SU-DHL-6 (cell line): ENCODE measurements around the gene CACNG3.
"Not testable (repeated sequence)": the region's sequence is repeated elsewhere in the genome, so short reads cannot be mapped to it uniquely, and the experiment has no call there.

Experiments
- H2AFZ ChIP-seq: fragments of 200-600 bp; sonication (generic); 2 replicates; pipeline ENCODE4 v1.6.1; 2014; ENCODE audit warnings: low read depth, mild to moderate bottlenecking, moderate library complexity, mixed read lengths, antibody characterized with exemption, low read length; ENCODE audit not compliant: severe bottlenecking
- H3F3A ChIP-seq: fragments of 200-600 bp; shearing (Covaris generic); 2 replicates; pipeline ENCODE4 v1.6.0; 2016; ENCODE audit warnings: antibody characterized with exemption, mild to moderate bottlenecking; ENCODE audit not compliant: insufficient read depth
- H3K27ac ChIP-seq: fragments of 200-600 bp; sonication (generic); 2 replicates; pipeline ENCODE4 v1.5.1; 2016; ENCODE audit warnings: low read depth, mild to moderate bottlenecking, low read length, moderate library complexity, mixed read lengths
- H3K27me3 ChIP-seq: fragments of 200-600 bp; sonication (generic), shearing (Covaris generic); 2 replicates; pipeline ENCODE4 v1.6.0; 2014; ENCODE audit warnings: mild to moderate bottlenecking, low read length
- H3K36me3 ChIP-seq: fragments of 200-600 bp; sonication (generic); 2 replicates; pipeline ENCODE4 v1.6.1; 2014; ENCODE audit warnings: mild to moderate bottlenecking, low read length, mixed read lengths
- H3K4me2 ChIP-seq: fragments of 300-600, 200-600 bp; shearing (Covaris generic), sonication (generic); 2 replicates; pipeline ENCODE4 v1.6.0; 2014; ENCODE audit warnings: low read length, low read depth, mild to moderate bottlenecking; ENCODE audit not compliant: poor library complexity, severe bottlenecking
- H3K4me3 ChIP-seq: fragments of 200-600 bp; sonication (generic); 2 replicates; pipeline ENCODE4 v1.5.1; 2014; ENCODE audit warnings: antibody characterized with exemption, low read length, mild to moderate bottlenecking, mixed read lengths; ENCODE audit not compliant: insufficient read depth, poor library complexity, severe bottlenecking
- H3K79me2 ChIP-seq: fragments of 200-600 bp; sonication (generic); 2 replicates; pipeline ENCODE4 v1.6.1; 2014; ENCODE audit warnings: mild to moderate bottlenecking, low read length, moderate library complexity; ENCODE audit not compliant: insufficient read depth
- H3K9ac ChIP-seq: fragments of 200-600 bp; sonication (generic); 2 replicates; pipeline ENCODE4 v1.7.0; 2014; ENCODE audit warnings: mild to moderate bottlenecking, low read length
- H3K9me2 ChIP-seq: fragments of 200-600 bp; sonication (generic); replicated peaks from 2 replicates; pipeline ENCODE4 v1.6.1; 2014; ENCODE audit warnings: low read length; ENCODE audit not compliant: insufficient read depth
- H3K9me3 ChIP-seq: fragments of 200-600 bp; sonication (generic); 2 replicates; pipeline ENCODE4 v1.6.1; 2014; ENCODE audit warnings: low read length, mixed read lengths; ENCODE audit not compliant: insufficient read depth
- H4K20me1 ChIP-seq: fragments of 200-600 bp; sonication (generic); 2 replicates; pipeline ENCODE4 v1.6.1; 2014; ENCODE audit warnings: low read depth, mild to moderate bottlenecking, antibody characterized with exemption, low read length, moderate library complexity, mixed read lengths
- EZH2phosphoT487 ChIP-seq: fragments of 200-600 bp; sonication (generic), shearing (Covaris generic); conservative IDR thresholded peaks from 2 replicates; pipeline ENCODE4 v1.6.1; 2018; ENCODE audit warnings: mild to moderate bottlenecking, antibody characterized with exemption, low read length, moderate library complexity, mixed read lengths
- TF ChIP-seq, protein P1 (sequence below): fragments of 200-600 bp; sonication (generic); IDR thresholded peaks from one replicate; pipeline ENCODE4 v1.5.1; 2017; ENCODE audit warnings: antibody characterized with exemption, mild to moderate bottlenecking, low read length, moderate library complexity; ENCODE audit not compliant: insufficient read depth, poor library complexity, severe bottlenecking

The CACNG3 gene

GRCh38 chr16:24294131-24294530 is 38.0 kb downstream of the CACNG3 start:
- no peak overlapping the region for H3K9ac ChIP-seq
- no peaks in the 10 kb centered on the region for H4K20me1 ChIP-seq
- H3K4me2 ChIP-seq, result no peak overlapping the region
- H3K27ac ChIP-seq, result no peak overlapping the region
- H3K9me2 ChIP-seq, result no peaks in the 10 kb centered on the region
- no peak overlapping the region for H3K4me3 ChIP-seq
- TF ChIP-seq, protein P1, sequence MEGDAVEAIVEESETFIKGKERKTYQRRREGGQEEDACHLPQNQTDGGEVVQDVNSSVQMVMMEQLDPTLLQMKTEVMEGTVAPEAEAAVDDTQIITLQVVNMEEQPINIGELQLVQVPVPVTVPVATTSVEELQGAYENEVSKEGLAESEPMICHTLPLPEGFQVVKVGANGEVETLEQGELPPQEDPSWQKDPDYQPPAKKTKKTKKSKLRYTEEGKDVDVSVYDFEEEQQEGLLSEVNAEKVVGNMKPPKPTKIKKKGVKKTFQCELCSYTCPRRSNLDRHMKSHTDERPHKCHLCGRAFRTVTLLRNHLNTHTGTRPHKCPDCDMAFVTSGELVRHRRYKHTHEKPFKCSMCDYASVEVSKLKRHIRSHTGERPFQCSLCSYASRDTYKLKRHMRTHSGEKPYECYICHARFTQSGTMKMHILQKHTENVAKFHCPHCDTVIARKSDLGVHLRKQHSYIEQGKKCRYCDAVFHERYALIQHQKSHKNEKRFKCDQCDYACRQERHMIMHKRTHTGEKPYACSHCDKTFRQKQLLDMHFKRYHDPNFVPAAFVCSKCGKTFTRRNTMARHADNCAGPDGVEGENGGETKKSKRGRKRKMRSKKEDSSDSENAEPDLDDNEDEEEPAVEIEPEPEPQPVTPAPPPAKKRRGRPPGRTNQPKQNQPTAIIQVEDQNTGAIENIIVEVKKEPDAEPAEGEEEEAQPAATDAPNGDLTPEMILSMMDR, result no peak
- TF ChIP-seq EZH2phosphoT487, result no peak
- H3K36me3 ChIP-seq, result no peaks in the 10 kb centered on the region
- H3K79me2 ChIP-seq, result no peaks in the 10 kb centered on the region
- H2AFZ ChIP-seq, result no peak overlapping the region
- H3K9me3 ChIP-seq, result no peaks in the 10 kb centered on the region
- no peaks in the 10 kb centered on the region for H3K27me3 ChIP-seq
- H3F3A ChIP-seq, result no peaks in the 10 kb centered on the region

- Histone ChIP-seq H2AFZ (no peak overlapping the region), H4K20me1 (no peaks in the 10 kb centered on the region)
- TF ChIP-seq EZH2phosphoT487, result no peak
- TF ChIP-seq, protein P1, result no peak
These were observed 41.2 kb downstream of the CACNG3 start for GRCh38 chr16:24297375-24297774.

GRCh38 chr16:24298548-24299167 is 42.5 kb downstream of the CACNG3 start:
- H2AFZ ChIP-seq, result no peak overlapping the region
- no peak overlapping the region for H3K9ac ChIP-seq
- H3K27me3 ChIP-seq, result no peaks in the 10 kb centered on the region; the same call in 1 of the 2 replicates
- no peak overlapping the region for H3K4me2 ChIP-seq
- no peaks in the 10 kb centered on the region for H3K36me3 ChIP-seq
- no peaks in the 10 kb centered on the region for H3K79me2 ChIP-seq
- no peak overlapping the region for H3K4me3 ChIP-seq
- TF ChIP-seq, protein P1, result no peak
- no peak for TF ChIP-seq EZH2phosphoT487
- no peaks in the 10 kb centered on the region for H3F3A ChIP-seq
- no peaks in the 10 kb centered on the region for H4K20me1 ChIP-seq
- no peak overlapping the region for H3K27ac ChIP-seq
- H3K9me2 ChIP-seq, result no peaks in the 10 kb centered on the region
- H3K9me3 ChIP-seq, result no peaks in the 10 kb centered on the region

More at GRCh38 chr16:24297375-24297774, 41.2 kb downstream of the CACNG3 start:
- H3K4me2 ChIP-seq, result no peak overlapping the region
- H3K79me2 ChIP-seq, result no peaks in the 10 kb centered on the region
- H3K27me3 ChIP-seq, result no peaks in the 10 kb centered on the region; the same call in 1 of the 2 replicates
- H3K9ac ChIP-seq, result no peak overlapping the region
- no peak overlapping the region for H3K27ac ChIP-seq
- H3F3A ChIP-seq, result no peaks in the 10 kb centered on the region
- no peaks in the 10 kb centered on the region for H3K9me3 ChIP-seq
- H3K9me2 ChIP-seq, result no peaks in the 10 kb centered on the region
- H3K4me3 ChIP-seq, result no peak overlapping the region
- no peaks in the 10 kb centered on the region for H3K36me3 ChIP-seq

GRCh38 chr16:24300750-24301149 is 44.6 kb downstream of the CACNG3 start:
- not testable (repeated sequence) for H3K4me3 ChIP-seq, H3K27ac ChIP-seq, H3K9me3 ChIP-seq, H3K4me2 ChIP-seq, H3K9ac ChIP-seq, H3F3A ChIP-seq, H4K20me1 ChIP-seq, H3K27me3 ChIP-seq, H3K79me2 ChIP-seq, H3K36me3 ChIP-seq, H3K9me2 ChIP-seq, H2AFZ ChIP-seq
